ENCODE data around the gene FBXW2.

- TF ChIP-seq CTCF (IDR thresholded peaks at IDR 0.05) (no peak), POLR2A (IDR thresholded peaks at IDR 0.05) (no peak)
Observed at GRCh38 chr9:120832807-120833206, 39.6 kb upstream of the FBXW2 start.
